ENCODE data around the gene CST1. TPM values are rescaled to one million over a fixed set of nuclear protein-coding genes. Genes with fewer than 3 reads are reported as not detected.
A peak's percentile ranks its signal among the peaks of the same experiment; 100 is the strongest.
"Not testable (repeated sequence)": the region's sequence is repeated elsewhere in the genome, so short reads cannot be mapped to it uniquely, and the experiment has no call there.

The CST1 gene
- polyA plus RNA-seq, 1 of the 3 experiments (the other 2 are of a cell fraction) = not detected

GRCh38 chr20:23755131-23755611, 4.4 kb upstream of the CST1 start:
- POLR2A ChIA-PET; H3K4me1 ChIP-seq (ENCODE audit: control insufficient read depth in 1 of 2, insufficient read depth in 2 of 2, low read depth in 1 of 2, low read length in 1 of 2); CTCF ChIA-PET; H3K27me3 ChIP-seq (ENCODE audit: insufficient read depth); DNase-seq; H3K79me2 ChIP-seq (ENCODE audit: insufficient read depth); H3K36me3 ChIP-seq (replicated peaks in 1 of 2; ENCODE audit: control insufficient read depth in 1 of 2, insufficient read depth in 2 of 2, low read length in 1 of 2); H3K9me2 ChIP-seq; H3K9me3 ChIP-seq; H3K9ac ChIP-seq; H4K20me1 ChIP-seq (ENCODE audit: insufficient read depth); H3F3A ChIP-seq (replicated peaks; ENCODE audit: insufficient read depth); H3K4me3 ChIP-seq (ENCODE audit: low read depth in 2 of 2, low read length in 1 of 2): not testable (repeated sequence)
- TF ChIP-seq FOSL2 (IDR thresholded peaks at IDR 0.05; ENCODE audit: borderline replicate concordance, low read depth) (peak; percentile 14; the same call in 1 of the 2 replicates), TCF12 (IDR thresholded peaks at IDR 0.05) (peak; percentile 47; the same call in 1 of the 2 replicates), MAX (IDR thresholded peaks at IDR 0.05; ENCODE audit: low read depth) (peak; percentile 60; the same call in 1 of the 2 replicates)
- 31% methylated on average over 3 of the region's 3 CpGs for WGBS (ENCODE audit: low lambda C conversion rate)
- H3K27ac ChIP-seq (ENCODE audit: low read depth in 2 of 2, low read length in 1 of 2) = 0 out of 4 replicates have a peak overlapping the region, but pooled peaks of 1 of the 2 experiments have one; percentile 18
- H2AFZ ChIP-seq (ENCODE audit: low read depth) = peak overlapping the region; percentile 29; the same call in 1 of the 2 replicates
- peak overlapping the region; percentile 13; the same call in 1 of the 2 replicates for H3K4me2 ChIP-seq

- Histone ChIP-seq H3K9me3 (no peaks in the 10 kb centered on the region), H3K27me3 (ENCODE audit: insufficient read depth) (no peaks in the 10 kb centered on the region), H2AFZ (ENCODE audit: low read depth) (no peak overlapping the region), H3K4me1 (ENCODE audit: control insufficient read depth in 1 of 2, insufficient read depth in 2 of 2, low read depth in 1 of 2, low read length in 1 of 2) (peaks cover 0 to 4% of the 10 kb centered on the region in 2 experiments; a peak in 1 of 4 replicates), H3K27ac (ENCODE audit: low read depth in 2 of 2, low read length in 1 of 2) (0 out of 4 replicates have a peak overlapping the region, but pooled peaks of 1 of the 2 experiments have one; percentile 18), H3K4me2 (peak overlapping the region; percentile 13; the same call in 1 of the 2 replicates), H4K20me1 (ENCODE audit: insufficient read depth) (no peaks in the 10 kb centered on the region), H3K36me3 (replicated peaks in 1 of 2; ENCODE audit: control insufficient read depth in 1 of 2, insufficient read depth in 2 of 2, low read length in 1 of 2) (no peaks in the 10 kb centered on the region), H3K79me2 (ENCODE audit: insufficient read depth) (no peaks in the 10 kb centered on the region), H3K9me2 (no peaks in the 10 kb centered on the region), H3K4me3 (ENCODE audit: low read depth in 2 of 2, low read length in 1 of 2) (no peak overlapping the region), H3F3A (replicated peaks; ENCODE audit: insufficient read depth) (no peaks in the 10 kb centered on the region), H3K9ac (no peak overlapping the region)
- 23% methylated on average over 4 of the region's 4 CpGs for WGBS (ENCODE audit: low lambda C conversion rate)
- CTCF ChIA-PET = no interaction called here
- DNase-seq = no peak
- TF ChIP-seq NFIC (IDR thresholded peaks at IDR 0.05; ENCODE audit: borderline replicate concordance) (no peak), GABPA (IDR thresholded peaks at IDR 0.05; ENCODE audit: low read depth) (no peak), EZH2phosphoT487 (IDR thresholded peaks at IDR 0.05; ENCODE audit: borderline replicate concordance, low read depth) (no peak), CTCF (IDR thresholded peaks at IDR 0.05) (no peak), TEAD4 (IDR thresholded peaks at IDR 0.05; ENCODE audit: borderline replicate concordance, insufficient read depth) (no peak), POLR2AphosphoS5 (IDR thresholded peaks at IDR 0.05; ENCODE audit: low read depth, low read length) (no peak), RAD21 (IDR thresholded peaks at IDR 0.05; ENCODE audit: low read length) (no peak), NRF1 (IDR thresholded peaks at IDR 0.05; ENCODE audit: low read depth, low read length) (no peak)
- POLR2A ChIA-PET = no interaction called here
Observed at GRCh38 chr20:23754731-23755130, 4.0 kb upstream of the CST1 start.

Data from SK-N-SH (cell line).